ENCODE measurements around the gene ATXN7L3.

GRCh38 chr17:44211281-44212265 lies 11.9 kb upstream of the ATXN7L3 start:
- TF ChIP-seq CTCF (IDR thresholded peaks at IDR 0.05) = no peak
- no peak for TF ChIP-seq EP300 (IDR thresholded peaks at IDR 0.05)
- no peak for TF ChIP-seq POLR2A (IDR thresholded peaks at IDR 0.05)

Measured in tibial nerve (tissue), 4 donors.